ENCODE measurements around the gene SECTM1.
"Not testable (repeated sequence)": the region's sequence is repeated elsewhere in the genome, so short reads cannot be mapped to it uniquely, and the experiment has no call there.

Gene SECTM1

GRCh38 chr17:82333279-82334171 is at the start of gene SECTM1:
Gene SECTM1 (minus strand): TSS chr17:82333766. CDS start chr17:82327240, 6,526 bp downstream.
- Mint-ChIP-seq H3K27ac (no peak within 1 kb of the TSS), H3K4me3 (peak within 1 kb of the TSS; percentile 79), H3K9me3 (no peaks in the 10 kb centered on the region), H3K27me3 (peaks cover 5% of the 10 kb centered on the region), H3K36me3 (ENCODE audit: low read depth) (no peaks in the 10 kb centered on the region), H3K4me1 (ENCODE audit: low read depth) (peaks cover 31% of the 10 kb centered on the region)

GRCh38 chr17:82382933-82383255 is 49.3 kb upstream of the SECTM1 start:
- no peak overlapping the region for H3K4me3 Mint-ChIP-seq
- no peaks in the 10 kb centered on the region for H3K9me3 Mint-ChIP-seq
- no peaks in the 10 kb centered on the region for H3K36me3 Mint-ChIP-seq (ENCODE audit: low read depth)
- no peak overlapping the region for H3K27ac Mint-ChIP-seq
- H3K27me3 Mint-ChIP-seq = peaks cover 22% of the 10 kb centered on the region
- peaks cover 5% of the 10 kb centered on the region for H3K4me1 Mint-ChIP-seq (ENCODE audit: low read depth)

GRCh38 chr17:82382220-82382932 is 48.8 kb upstream of the SECTM1 start:
- H3K27ac Mint-ChIP-seq; H3K9me3 Mint-ChIP-seq; H3K4me1 Mint-ChIP-seq (ENCODE audit: low read depth); H3K4me3 Mint-ChIP-seq; H3K36me3 Mint-ChIP-seq (ENCODE audit: low read depth): not testable (repeated sequence)
- H3K27me3 Mint-ChIP-seq = peaks cover 26% of the 10 kb centered on the region

- H3K9me3 Mint-ChIP-seq; H3K4me3 Mint-ChIP-seq; H3K4me1 Mint-ChIP-seq (ENCODE audit: low read depth); H3K36me3 Mint-ChIP-seq (ENCODE audit: low read depth); H3K27ac Mint-ChIP-seq: not testable (repeated sequence)
- H3K27me3 Mint-ChIP-seq = peaks cover 29% of the 10 kb centered on the region
Observed at GRCh38 chr17:82381703-82382009, 48.1 kb upstream of the SECTM1 start.

- no peaks in the 10 kb centered on the region for H3K36me3 Mint-ChIP-seq (ENCODE audit: low read depth)
- no peak overlapping the region for H3K27ac Mint-ChIP-seq
- peaks cover 33% of the 10 kb centered on the region for H3K27me3 Mint-ChIP-seq
- H3K4me3 Mint-ChIP-seq = no peak overlapping the region
- H3K4me1 Mint-ChIP-seq (ENCODE audit: low read depth) = peaks cover 5% of the 10 kb centered on the region
- no peaks in the 10 kb centered on the region for H3K9me3 Mint-ChIP-seq
Observed at GRCh38 chr17:82380860-82381702, 47.5 kb upstream of the SECTM1 start.

GRCh38 chr17:82378741-82379021 is 45.1 kb upstream of the SECTM1 start:
- H3K9me3 Mint-ChIP-seq = no peaks in the 10 kb centered on the region
- peaks cover 5% of the 10 kb centered on the region for H3K4me1 Mint-ChIP-seq (ENCODE audit: low read depth)
- H3K4me3 Mint-ChIP-seq = no peak overlapping the region
- peaks cover 39% of the 10 kb centered on the region for H3K27me3 Mint-ChIP-seq
- no peak overlapping the region for H3K27ac Mint-ChIP-seq
- H3K36me3 Mint-ChIP-seq (ENCODE audit: low read depth) = no peaks in the 10 kb centered on the region

- Mint-ChIP-seq H3K4me1 (ENCODE audit: low read depth) (peaks cover 9% of the 10 kb centered on the region), H3K36me3 (ENCODE audit: low read depth) (no peaks in the 10 kb centered on the region), H3K27ac (no peak overlapping the region), H3K9me3 (no peaks in the 10 kb centered on the region), H3K27me3 (peaks cover 45% of the 10 kb centered on the region), H3K4me3 (no peak overlapping the region)
Observed at GRCh38 chr17:82377924-82378740, 44.6 kb upstream of the SECTM1 start.

GRCh38 chr17:82377294-82377693 is 43.7 kb upstream of the SECTM1 start:
- not testable (repeated sequence) for H3K27ac Mint-ChIP-seq; H3K4me3 Mint-ChIP-seq; H3K9me3 Mint-ChIP-seq; H3K36me3 Mint-ChIP-seq (ENCODE audit: low read depth)
- Mint-ChIP-seq H3K27me3 (peaks cover 53% of the 10 kb centered on the region), H3K4me1 (ENCODE audit: low read depth) (peaks cover 17% of the 10 kb centered on the region)

GRCh38 chr17:82376042-82376730 is 42.6 kb upstream of the SECTM1 start:
- H3K4me1 Mint-ChIP-seq (ENCODE audit: low read depth) = peaks cover 16% of the 10 kb centered on the region
- no peak overlapping the region for H3K4me3 Mint-ChIP-seq
- H3K9me3 Mint-ChIP-seq = no peaks in the 10 kb centered on the region
- H3K27me3 Mint-ChIP-seq = peaks cover 49% of the 10 kb centered on the region
- no peaks in the 10 kb centered on the region for H3K36me3 Mint-ChIP-seq (ENCODE audit: low read depth)
- no peak overlapping the region for H3K27ac Mint-ChIP-seq

- peaks cover 50% of the 10 kb centered on the region for H3K27me3 Mint-ChIP-seq
Observed at GRCh38 chr17:82375359-82376041, 41.9 kb upstream of the SECTM1 start.

GRCh38 chr17:82374626-82375331 is 41.2 kb upstream of the SECTM1 start:
- Mint-ChIP-seq H3K4me3 (no peak overlapping the region), H3K9me3 (no peaks in the 10 kb centered on the region), H3K36me3 (ENCODE audit: low read depth) (no peaks in the 10 kb centered on the region), H3K27ac (no peak overlapping the region), H3K27me3 (peaks cover 50% of the 10 kb centered on the region), H3K4me1 (ENCODE audit: low read depth) (peaks cover 21% of the 10 kb centered on the region)

More at GRCh38 chr17:82375359-82376041, 41.9 kb upstream of the SECTM1 start:
- Mint-ChIP-seq H3K36me3 (ENCODE audit: low read depth) (no peaks in the 10 kb centered on the region), H3K4me3 (no peak overlapping the region), H3K9me3 (no peaks in the 10 kb centered on the region), H3K4me1 (ENCODE audit: low read depth) (peaks cover 21% of the 10 kb centered on the region), H3K27ac (no peak overlapping the region)

- H3K27ac Mint-ChIP-seq = no peak overlapping the region
- no peaks in the 10 kb centered on the region for H3K36me3 Mint-ChIP-seq (ENCODE audit: low read depth)
- no peaks in the 10 kb centered on the region for H3K9me3 Mint-ChIP-seq
- peaks cover 21% of the 10 kb centered on the region for H3K4me1 Mint-ChIP-seq (ENCODE audit: low read depth)
- H3K27me3 Mint-ChIP-seq = peaks cover 51% of the 10 kb centered on the region
- H3K4me3 Mint-ChIP-seq = no peak overlapping the region
Observed at GRCh38 chr17:82373731-82374625, 40.4 kb upstream of the SECTM1 start.

All from stimulated activated naive CD8-positive, alpha-beta T cell treated with anti-CD3 and anti-CD28 coated beads, Interleukin-15, Interleukin-2, amounts not matched to agents 100 ng/mL and 50 ng/mL, for 24 hours (primary cell).